Kidney epithelial cell (primary cell): ENCODE data around the gene FIBCD1. TPM values are rescaled to one million over a fixed set of nuclear protein-coding genes. Genes with fewer than 3 reads are reported as not detected.

Experiments
- DNase-seq: peaks from one replicate; pipeline ENCODE4 v3.0.0-alpha.2; 2010; ENCODE audit warnings: low read depth
- H3K27me3 ChIP-seq: 2 replicates; pipeline ENCODE4 v1.6.0; 2011; ENCODE audit warnings: low read length; ENCODE audit not compliant: control insufficient read depth, insufficient read depth
- H3K36me3 ChIP-seq: 2 replicates; pipeline ENCODE4 v1.5.1; 2011; ENCODE audit warnings: low read length; ENCODE audit not compliant: control insufficient read depth, insufficient read depth
- H3K4me3 ChIP-seq: 2 replicates; pipeline ENCODE4 v1.5.1; 2011; ENCODE audit warnings: low read depth, mild to moderate bottlenecking, control low read depth, low read length
- total RNA-seq: library from RNA; depleted of rRNA; stranded (reverse); fragments of >200 nt; gene quantifications from 2 replicates; pipeline ENCODE4 v1.2.3, GENCODE V29; 2015
- TF ChIP-seq, protein P1 (sequence below): IDR thresholded peaks from 2 replicates; pipeline ENCODE4 v1.5.1; 2011; ENCODE audit warnings: mild to moderate bottlenecking, moderate library complexity, low read length, control low read depth, inconsistent platforms; ENCODE audit not compliant: insufficient read depth, poor library complexity, severe bottlenecking

FIBCD1 gene
- total RNA-seq, 1 donor from 2014 or later = 2.6 TPM

DNA sequence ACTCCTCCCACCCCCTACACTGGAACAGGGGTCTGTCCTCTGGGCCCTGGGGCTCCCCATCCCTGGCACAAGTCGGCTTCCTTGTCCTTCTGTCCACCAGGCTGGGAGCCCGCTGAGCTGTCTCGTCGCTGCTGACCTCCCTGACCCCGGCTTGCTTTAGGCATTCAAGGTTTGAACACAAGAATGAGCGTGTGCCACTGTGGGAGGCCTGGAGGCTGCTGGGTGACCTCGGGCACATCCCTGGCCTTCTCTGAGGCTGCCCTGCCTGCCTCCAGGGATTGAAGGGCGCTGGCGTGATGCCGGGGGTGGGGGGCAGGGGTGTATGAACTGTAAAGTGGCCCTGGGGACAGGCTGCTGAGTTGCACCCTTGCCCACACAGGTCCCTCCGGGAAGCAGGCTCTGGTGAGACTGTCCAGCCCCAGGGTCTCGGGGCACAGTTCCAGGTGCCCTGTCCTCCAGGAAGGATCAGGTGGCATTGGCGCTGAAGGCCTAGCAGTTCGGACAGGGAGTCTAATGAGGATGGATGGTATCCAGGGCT is 18.2 kb downstream of the FIBCD1 start:
- TF ChIP-seq, protein P1, sequence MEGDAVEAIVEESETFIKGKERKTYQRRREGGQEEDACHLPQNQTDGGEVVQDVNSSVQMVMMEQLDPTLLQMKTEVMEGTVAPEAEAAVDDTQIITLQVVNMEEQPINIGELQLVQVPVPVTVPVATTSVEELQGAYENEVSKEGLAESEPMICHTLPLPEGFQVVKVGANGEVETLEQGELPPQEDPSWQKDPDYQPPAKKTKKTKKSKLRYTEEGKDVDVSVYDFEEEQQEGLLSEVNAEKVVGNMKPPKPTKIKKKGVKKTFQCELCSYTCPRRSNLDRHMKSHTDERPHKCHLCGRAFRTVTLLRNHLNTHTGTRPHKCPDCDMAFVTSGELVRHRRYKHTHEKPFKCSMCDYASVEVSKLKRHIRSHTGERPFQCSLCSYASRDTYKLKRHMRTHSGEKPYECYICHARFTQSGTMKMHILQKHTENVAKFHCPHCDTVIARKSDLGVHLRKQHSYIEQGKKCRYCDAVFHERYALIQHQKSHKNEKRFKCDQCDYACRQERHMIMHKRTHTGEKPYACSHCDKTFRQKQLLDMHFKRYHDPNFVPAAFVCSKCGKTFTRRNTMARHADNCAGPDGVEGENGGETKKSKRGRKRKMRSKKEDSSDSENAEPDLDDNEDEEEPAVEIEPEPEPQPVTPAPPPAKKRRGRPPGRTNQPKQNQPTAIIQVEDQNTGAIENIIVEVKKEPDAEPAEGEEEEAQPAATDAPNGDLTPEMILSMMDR = no peak
- no peak for DNase-seq
- no peaks in the 10 kb centered on the region for H3K36me3 ChIP-seq
- H3K4me3 ChIP-seq = no peak overlapping the region
- H3K27me3 ChIP-seq = peaks cover 29% of the 10 kb centered on the region

DNA sequence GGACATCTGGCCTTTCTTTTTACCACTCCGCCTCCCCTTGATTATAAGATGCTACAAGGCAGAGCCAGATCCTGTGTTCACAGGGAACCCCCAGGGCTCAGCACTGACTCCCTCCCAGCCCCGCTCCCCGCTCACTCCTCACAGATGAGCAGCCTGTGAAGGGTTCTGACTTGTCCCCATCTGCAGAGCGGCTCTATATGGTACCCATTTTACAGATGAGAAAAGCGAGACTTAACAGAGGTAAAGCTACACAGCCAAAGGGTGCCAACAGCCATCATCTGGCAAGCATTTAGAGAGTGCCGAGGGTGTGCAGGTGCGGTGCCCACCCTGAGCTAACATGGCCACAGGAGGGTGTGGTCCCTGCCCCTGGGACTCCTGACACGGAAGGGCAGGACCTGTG is 18.8 kb downstream of the FIBCD1 start:
- TF ChIP-seq, protein P1 = no peak
- H3K27me3 ChIP-seq = peaks cover 29% of the 10 kb centered on the region

GRCh38 chr9:130919559-130920145 is 19.4 kb downstream of the FIBCD1 start:
- TF ChIP-seq, protein P1 = no peak
- DNase-seq = no peak
- peaks cover 33% of the 10 kb centered on the region for H3K27me3 ChIP-seq
- H3K36me3 ChIP-seq = no peaks in the 10 kb centered on the region
- H3K4me3 ChIP-seq = no peak overlapping the region

More for the DNA sequence above, 18.8 kb downstream of the FIBCD1 start:
- no peak overlapping the region for H3K4me3 ChIP-seq
- H3K36me3 ChIP-seq = no peaks in the 10 kb centered on the region
- no peak for DNase-seq

DNA sequence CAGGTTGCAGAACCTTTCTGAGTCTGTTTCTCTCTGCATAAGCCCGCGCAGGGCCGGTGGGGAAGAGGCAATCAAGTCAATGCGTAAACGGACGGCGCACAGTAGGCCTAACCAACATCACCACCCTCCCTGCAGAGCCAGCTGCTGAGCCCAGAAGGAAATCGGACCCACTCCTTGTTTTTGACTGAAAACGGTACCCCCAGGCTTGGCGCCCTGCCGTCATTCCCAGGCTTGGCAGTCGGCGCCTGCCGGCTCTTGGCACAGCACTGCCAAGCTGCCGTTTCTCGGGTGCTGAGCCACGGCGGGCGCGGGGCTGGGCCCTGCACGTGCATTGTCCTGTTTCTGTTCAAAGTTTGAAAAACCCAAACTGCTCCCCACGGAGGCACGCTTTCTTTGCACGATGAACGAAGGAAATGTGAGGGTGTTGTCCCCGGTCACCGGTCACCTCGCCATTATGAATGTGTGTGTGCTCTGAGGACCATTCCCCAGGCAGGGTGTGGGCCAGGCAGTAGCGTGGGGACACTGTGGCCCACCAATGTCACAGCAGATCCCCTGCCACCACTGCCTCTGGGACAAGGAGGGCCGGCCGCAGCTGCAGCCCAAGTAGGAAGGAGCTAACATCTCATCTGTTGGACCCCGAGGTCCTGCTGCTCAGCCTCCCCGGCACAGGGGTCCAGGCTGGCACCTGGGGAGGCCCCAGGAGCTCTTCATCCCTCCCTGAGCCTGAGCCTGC is 20.1 kb downstream of the FIBCD1 start:
- Histone ChIP-seq H3K4me3 (no peak overlapping the region), H3K36me3 (no peaks in the 10 kb centered on the region), H3K27me3 (peaks cover 32% of the 10 kb centered on the region)
- DNase-seq = no peak
- TF ChIP-seq, protein P1 = no peak

- no peak for DNase-seq
- Histone ChIP-seq H3K36me3 (no peaks in the 10 kb centered on the region), H3K27me3 (peaks cover 27% of the 10 kb centered on the region), H3K4me3 (no peak overlapping the region)
- TF ChIP-seq, protein P1 = no peak
These were observed 20.8 kb downstream of the FIBCD1 start for GRCh38 chr9:130918101-130918825.
